ENCODE measurements around the gene PTGS1.

Gene PTGS1

DNA sequence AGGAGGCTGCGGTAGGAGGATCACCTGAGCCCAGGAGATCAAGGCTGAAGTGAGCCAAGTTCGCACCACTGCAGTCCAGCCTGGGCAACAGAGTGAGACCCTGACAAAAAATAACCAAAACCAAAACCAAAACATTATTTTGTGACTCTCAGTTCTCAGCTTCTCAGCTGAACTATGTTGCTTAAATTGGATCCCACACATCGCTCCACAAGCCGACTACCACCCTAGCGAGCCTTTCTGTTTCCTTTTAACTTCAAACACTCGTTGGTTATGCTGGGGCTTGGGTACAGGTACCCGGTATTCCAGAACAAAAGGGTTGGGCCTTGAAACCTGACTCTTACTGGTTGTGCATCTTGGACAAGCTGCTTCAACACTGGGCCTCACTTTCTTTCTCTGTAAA is 3.8 kb upstream of the PTGS1 start:
- TF ChIP-seq, protein P1, sequence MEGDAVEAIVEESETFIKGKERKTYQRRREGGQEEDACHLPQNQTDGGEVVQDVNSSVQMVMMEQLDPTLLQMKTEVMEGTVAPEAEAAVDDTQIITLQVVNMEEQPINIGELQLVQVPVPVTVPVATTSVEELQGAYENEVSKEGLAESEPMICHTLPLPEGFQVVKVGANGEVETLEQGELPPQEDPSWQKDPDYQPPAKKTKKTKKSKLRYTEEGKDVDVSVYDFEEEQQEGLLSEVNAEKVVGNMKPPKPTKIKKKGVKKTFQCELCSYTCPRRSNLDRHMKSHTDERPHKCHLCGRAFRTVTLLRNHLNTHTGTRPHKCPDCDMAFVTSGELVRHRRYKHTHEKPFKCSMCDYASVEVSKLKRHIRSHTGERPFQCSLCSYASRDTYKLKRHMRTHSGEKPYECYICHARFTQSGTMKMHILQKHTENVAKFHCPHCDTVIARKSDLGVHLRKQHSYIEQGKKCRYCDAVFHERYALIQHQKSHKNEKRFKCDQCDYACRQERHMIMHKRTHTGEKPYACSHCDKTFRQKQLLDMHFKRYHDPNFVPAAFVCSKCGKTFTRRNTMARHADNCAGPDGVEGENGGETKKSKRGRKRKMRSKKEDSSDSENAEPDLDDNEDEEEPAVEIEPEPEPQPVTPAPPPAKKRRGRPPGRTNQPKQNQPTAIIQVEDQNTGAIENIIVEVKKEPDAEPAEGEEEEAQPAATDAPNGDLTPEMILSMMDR (IDR thresholded peaks at IDR 0.05; ENCODE audit: borderline replicate concordance, insufficient read depth, low read depth, low read length), result no peak
- no peak overlapping the region for H3K4me3 ChIP-seq (ENCODE audit: low read depth, low read length)

DNA sequence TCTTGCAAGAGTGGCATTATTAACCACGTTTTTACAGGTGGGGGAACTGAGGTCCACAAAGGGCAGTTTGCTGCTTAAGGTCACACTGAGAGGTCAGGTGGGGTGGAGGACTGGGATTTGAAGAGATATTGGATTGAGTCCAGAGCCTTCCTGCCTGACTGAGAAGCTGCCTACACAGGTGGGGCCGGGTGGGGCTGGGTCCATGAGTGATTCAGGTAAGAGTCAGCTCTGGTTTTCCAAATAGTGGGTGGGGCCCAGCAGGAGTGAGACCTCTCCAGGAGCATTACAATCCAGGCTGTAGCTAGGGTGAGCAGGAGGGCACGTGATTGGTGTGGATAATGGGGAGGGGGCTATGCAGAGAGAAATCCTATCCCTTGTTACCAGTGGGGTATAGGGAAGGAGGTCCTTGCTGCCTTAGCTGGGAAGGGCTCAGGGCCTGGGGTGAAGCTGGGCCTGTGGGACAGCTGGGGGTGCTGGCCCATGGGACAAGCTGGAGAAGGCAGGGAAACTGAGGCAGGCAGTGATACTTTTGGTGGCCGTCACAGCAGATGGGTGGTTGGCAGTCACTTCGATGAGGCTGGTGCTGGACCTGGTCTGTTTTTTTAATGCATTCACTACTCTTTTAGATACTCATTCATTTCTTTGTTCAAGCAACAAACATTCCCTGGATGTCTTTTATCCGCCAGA is 2.9 kb upstream of the PTGS1 start:
- H3K4me3 ChIP-seq (ENCODE audit: low read depth, low read length), result no peak overlapping the region
- TF ChIP-seq, protein P1 (IDR thresholded peaks at IDR 0.05; ENCODE audit: borderline replicate concordance, insufficient read depth, low read depth, low read length), result no peak

DNA sequence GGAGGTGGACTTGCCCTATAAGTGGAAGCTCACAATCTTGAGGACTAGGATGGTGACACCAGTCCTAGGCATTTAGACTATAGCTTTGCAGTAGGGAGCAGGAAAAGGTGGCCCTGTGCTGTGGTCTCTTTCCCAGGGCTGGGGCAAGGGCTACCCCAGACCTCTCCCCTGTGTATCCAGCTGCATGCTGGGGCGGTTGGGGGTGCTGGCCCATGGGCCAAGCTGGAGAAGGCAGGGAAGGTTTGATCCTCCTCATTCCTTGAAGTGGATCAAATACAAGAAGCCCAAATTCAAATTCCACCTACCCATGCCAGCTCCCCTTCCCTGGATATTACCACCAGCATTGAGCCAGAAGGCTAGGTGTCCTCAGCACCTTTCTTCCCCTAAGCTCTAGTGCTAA is 2.2 kb upstream of the PTGS1 start:
- TF ChIP-seq, protein P1 (IDR thresholded peaks at IDR 0.05; ENCODE audit: borderline replicate concordance, insufficient read depth, low read depth, low read length), result no peak
- H3K4me3 ChIP-seq (ENCODE audit: low read depth, low read length), result no peak overlapping the region

DNA sequence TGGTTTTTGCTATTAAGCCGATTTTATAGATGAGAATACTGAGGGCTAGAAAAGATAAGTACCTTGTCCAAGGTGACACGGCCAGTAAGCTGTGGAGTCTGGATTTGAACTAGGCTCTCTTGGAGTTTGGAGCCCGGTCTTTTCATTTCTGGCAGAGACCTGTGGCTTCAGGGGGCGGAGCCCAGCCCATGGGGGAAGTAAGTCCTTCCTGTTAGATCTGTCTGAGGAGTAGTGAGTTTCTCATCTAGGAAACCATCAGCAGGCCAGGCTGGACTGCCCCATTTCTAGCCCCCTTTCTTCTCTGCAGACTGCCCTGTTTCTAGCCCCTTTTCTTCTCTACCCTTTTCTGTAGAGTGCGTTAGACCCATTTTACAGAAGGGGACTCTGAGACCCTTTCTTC is 521 bp upstream of the PTGS1 start:
- H3K4me3 ChIP-seq (ENCODE audit: low read depth, low read length), result no peak overlapping the region
- TF ChIP-seq, protein P1 (IDR thresholded peaks at IDR 0.05; ENCODE audit: borderline replicate concordance, insufficient read depth, low read depth, low read length), result no peak

DNA sequence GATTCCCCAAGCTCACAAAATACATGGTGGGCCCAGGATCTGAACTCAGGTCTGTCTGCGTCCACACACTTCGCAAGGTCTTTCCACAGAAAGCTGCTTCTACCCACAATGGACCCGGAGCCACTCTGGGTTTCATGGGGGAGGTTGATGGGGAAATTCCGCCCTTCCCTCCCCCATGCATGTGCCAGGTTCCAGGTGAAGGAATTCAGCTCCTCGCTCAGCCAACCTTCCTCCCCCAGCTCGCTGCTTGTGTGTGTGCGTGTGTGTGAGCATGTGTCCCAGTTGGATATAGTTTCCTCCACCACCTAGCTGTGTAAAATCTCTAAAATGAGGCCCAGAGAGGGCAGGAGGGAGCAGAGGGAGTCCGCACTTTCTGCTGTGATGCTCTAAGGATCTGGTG is 1.0 kb downstream of the PTGS1 start:
- TF ChIP-seq, protein P1 (IDR thresholded peaks at IDR 0.05; ENCODE audit: borderline replicate concordance, insufficient read depth, low read depth, low read length), result no peak
- no peak overlapping the region for H3K4me3 ChIP-seq (ENCODE audit: low read depth, low read length)

DNA sequence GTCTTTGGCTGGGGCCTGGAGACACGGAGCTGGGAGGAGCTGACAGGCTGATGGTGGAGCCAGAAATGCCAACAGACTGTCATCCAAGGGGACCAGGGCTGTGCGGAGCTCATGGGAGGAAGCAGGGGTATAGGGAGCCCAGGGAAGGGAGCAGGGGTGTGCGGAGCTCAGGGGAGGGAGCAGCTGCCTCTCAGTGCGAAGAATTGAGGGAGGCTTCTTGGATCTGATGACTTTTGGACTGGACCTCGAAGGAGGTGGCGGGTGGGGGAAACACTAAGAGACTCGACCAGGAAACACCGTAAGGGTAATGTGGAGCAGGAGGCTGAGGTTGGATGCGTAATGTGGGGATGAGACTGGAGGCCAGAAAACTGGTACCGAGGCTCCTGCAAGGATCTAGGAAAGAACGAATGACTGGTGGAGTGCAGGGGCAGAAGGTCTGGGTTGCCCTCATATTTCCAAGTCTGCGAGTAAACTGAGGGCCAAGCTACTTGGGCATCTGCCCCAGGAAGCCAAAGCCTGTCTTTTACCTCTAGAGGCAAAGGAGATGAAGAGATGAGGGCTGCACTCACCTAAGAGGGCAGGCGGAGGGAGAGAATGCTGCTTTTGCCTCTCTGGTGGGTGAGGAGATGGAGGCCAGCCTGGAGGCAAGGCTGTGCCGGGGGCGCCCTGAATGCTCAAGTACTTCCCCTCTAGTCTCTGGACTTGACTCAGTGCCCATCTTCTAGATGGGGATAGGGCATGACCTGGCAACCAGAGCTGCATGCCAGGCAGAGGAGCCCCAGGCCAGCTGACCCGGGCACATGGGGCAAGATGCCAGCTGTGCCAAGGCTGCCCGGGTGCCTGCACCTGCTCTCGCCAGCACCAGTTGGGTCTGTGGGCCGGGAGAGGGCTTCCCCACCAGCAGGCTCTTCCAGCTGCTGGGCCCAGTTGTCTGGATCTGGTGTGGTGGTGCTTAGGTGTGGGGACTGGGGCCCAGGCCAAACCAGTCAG is 2.3 kb downstream of the PTGS1 start:
- no peak overlapping the region for H3K4me3 ChIP-seq (ENCODE audit: low read depth, low read length)
- TF ChIP-seq, protein P1 (IDR thresholded peaks at IDR 0.05; ENCODE audit: borderline replicate concordance, insufficient read depth, low read depth, low read length), result no peak

Measured in GM12875 (cell line).